Breast epithelium (tissue), 3 donors: ENCODE data around the gene STMN1.

Experiments used
- CTCF ChIP-seq, 3 donors: fragments of 450-650 bp; IDR thresholded peaks; one replicate each; pipeline ENCODE4 v1.5.1; 2016 to 2017; ENCODE audit warnings: antibody characterized with exemption in 3 of 3, mild to moderate bottlenecking in 3 of 3, moderate library complexity in 3 of 3
- POLR2AphosphoS5 ChIP-seq, 3 donors: sonication (generic); formaldehyde crosslinking; IDR thresholded peaks; one replicate each; pipeline ENCODE4 v1.6.1; 2017; ENCODE audit warnings: antibody characterized with exemption in 3 of 3

GRCh38 chr1:25861316-25862286 lies 44.6 kb downstream of the STMN1 start:
- TF ChIP-seq CTCF (IDR thresholded peaks at IDR 0.05) (no peak), POLR2AphosphoS5 (IDR thresholded peaks at IDR 0.05) (no peak)
